Left lobe of liver (tissue), 1 donor: ENCODE data around the gene GTF3A. TPM values are rescaled to one million over a fixed set of nuclear protein-coding genes. Genes with fewer than 3 reads are reported as not detected.

Experiments
- total RNA-seq: library from RNA; stranded (reverse); gene quantifications from one replicate; pipeline ENCODE4 v1.2.1, GENCODE V29; 2021
- donor health status: DM: no; HTN: yes; CAD: no.

GTF3A gene
- total RNA-seq, 1 donor from 2014 or later: 64.5 TPM

Other genes starting within 250 kb of the GTF3A start
- 362 TPM for gene RPL21, start 173.1 kb upstream of the GTF3A start, total RNA-seq
- 5.8 TPM for gene RASL11A, start 153.8 kb upstream of the GTF3A start, total RNA-seq
- 24.0 TPM for gene MTIF3, start 25.9 kb downstream of the GTF3A start, total RNA-seq
- gene LNX2, start 195.9 kb downstream of the GTF3A start, total RNA-seq: 10.1 TPM
- 36.1 TPM for gene POLR1D, start 197.3 kb downstream of the GTF3A start, total RNA-seq